K562 (cell line): ENCODE results near the gene MEX3C. TPM values are rescaled to one million over a fixed set of nuclear protein-coding genes. Genes with fewer than 3 reads are reported as not detected.

Experiments
- ATAC-seq: fragments of 200-7000 bp; cut with Tn5 transposase; 3 replicates; pipeline ENCODE4 v1.9.1; 2020; ENCODE audit warnings: moderate library complexity
- BruUV-seq: library from RNA; stranded (reverse); fragments of 400-500 nt; replicated peaks from 2 replicates; lab custom pipeline; 2021; lab: Mats Ljungman, UMichigan
- CTCF ChIA-PET: fragments of 300-600 bp; formaldehyde crosslinking; extraction: SDS; loops from one replicate; lab custom pipeline; 2021; ENCODE audit warnings: low intra/inter-chr PET ratio; lab: Yijun Ruan, JAX
- POLR2A ChIA-PET: fragments of 300-600, 350-650 bp; sonication (Branson Sonifier 250); formaldehyde crosslinking; extraction: SDS; loops from one replicate; lab custom pipeline; 2021; ENCODE audit warnings: antibody characterized with exemption, inconsistent platforms; lab: Yijun Ruan, JAX
- DNase-seq, 4 experiments: peaks; one replicate each; pipeline versions ENCODE4 v3.0.0 to v3.0.0-alpha.2; 2011 to 2018; ENCODE audit warnings: low spot score in 3 of 4, mixed read lengths in 3 of 4; ENCODE audit errors: extremely low read depth in 1 of 4
- FAIRE-seq: peaks from 2 replicates; lab custom pipeline; 2011; peaks lifted over from hg19 to GRCh38; lab: Jason Lieb, UNC
- H2AFZ ChIP-seq: 2 replicates; pipeline ENCODE4 v1.6.0; 2011; ENCODE audit warnings: low read depth, low read length, control low read depth, inconsistent platforms
- H3K27ac ChIP-seq: fragments of 200-600 bp; 3 replicates; pipeline ENCODE4 v1.8.0; 2011; ENCODE audit warnings: low read depth, mild to moderate bottlenecking, control low read depth, inconsistent platforms, low read length, moderate library complexity, mixed read lengths; ENCODE audit errors: extremely low read depth
- H3K27me3 ChIP-seq, 2 experiments: fragments of 300-600 bp in 1 of 2; 2 replicates in 1 of 2; 3 replicates in 1 of 2; pipeline versions ENCODE4 v1.6.0 to v1.8.0; 2011; ENCODE audit warnings: inconsistent platforms in 2 of 2, low read length in 2 of 2, mild to moderate bottlenecking in 1 of 2, mixed read lengths in 1 of 2, moderate library complexity in 1 of 2; ENCODE audit not compliant: control insufficient read depth in 2 of 2, insufficient read depth in 2 of 2
- H3K36me3 ChIP-seq: fragments of 300-600 bp; 3 replicates; pipeline ENCODE4 v1.8.0; 2011; ENCODE audit warnings: mild to moderate bottlenecking, low read length, inconsistent platforms; ENCODE audit not compliant: control insufficient read depth, insufficient read depth
- H3K4me1 ChIP-seq, 2 experiments: fragments of 200-600 bp in 1 of 2; replicated peaks in 1 of 2; 2 replicates in 1 of 2; 3 replicates in 1 of 2; pipeline versions ENCODE4 v1.5.1 to v1.8.0; 2011; ENCODE audit warnings: inconsistent platforms in 2 of 2, low read length in 2 of 2, mild to moderate bottlenecking in 1 of 2, mixed read lengths in 1 of 2, moderate library complexity in 1 of 2; ENCODE audit not compliant: control insufficient read depth in 2 of 2, insufficient read depth in 2 of 2
- H3K4me2 ChIP-seq: 2 replicates; pipeline ENCODE4 v1.6.1; 2011; ENCODE audit warnings: low read length, control low read depth, inconsistent platforms, mixed read lengths; ENCODE audit not compliant: insufficient read depth
- H3K4me3 ChIP-seq: fragments of 200-600 bp; sonication (generic), shearing (Covaris generic); 2 replicates; pipeline ENCODE4 v1.5.1; 2016; ENCODE audit warnings: control low read depth, inconsistent platforms
- H3K79me2 ChIP-seq: fragments of 200-600 bp; 3 replicates; pipeline ENCODE4 v1.8.0; 2011; ENCODE audit warnings: low read length, inconsistent platforms; ENCODE audit not compliant: control insufficient read depth, insufficient read depth
- H3K9ac ChIP-seq, 2 experiments: 2 replicates each; pipeline versions ENCODE4 v1.6.0 to v1.6.1; 2011; ENCODE audit warnings: low read depth in 2 of 2, low read length in 2 of 2, control low read depth in 1 of 2, inconsistent platforms in 1 of 2, mild to moderate bottlenecking in 1 of 2, mixed read lengths in 1 of 2; ENCODE audit not compliant: insufficient read depth in 1 of 2
- H3K9me1 ChIP-seq: one replicate; pipeline ENCODE4 v1.6.0; 2011; ENCODE audit warnings: inconsistent platforms, mild to moderate bottlenecking, low read length, moderate library complexity; ENCODE audit not compliant: control insufficient read depth, insufficient read depth
- H3K9me3 ChIP-seq: replicated peaks from 2 replicates; pipeline ENCODE4 v1.5.1; 2011; ENCODE audit warnings: low read depth, low read length, inconsistent platforms; ENCODE audit not compliant: control insufficient read depth, insufficient read depth
- H4K20me1 ChIP-seq: replicated peaks from 2 replicates; pipeline ENCODE4 v1.6.1; 2011; ENCODE audit warnings: low read length, inconsistent platforms, mixed read lengths; ENCODE audit not compliant: control insufficient read depth, insufficient read depth
- ARNT ChIP-seq, 2 experiments: fragments of 450-650 bp; IDR thresholded peaks; 2 replicates each; pipeline ENCODE4 v1.6.1; 2016; ENCODE audit warnings: mild to moderate bottlenecking in 1 of 2
- BACH1 ChIP-seq: fragments of 200-800 bp; sonication (Bioruptor generic); IDR thresholded peaks from 2 replicates; pipeline ENCODE4 v1.6.1; 2016; ENCODE audit warnings: missing genetic modification characterization, missing compliant biosample characterization
- CBFA2T3 ChIP-seq: fragments of 450-650 bp; IDR thresholded peaks from 2 replicates; pipeline ENCODE4 v1.6.1; 2017
- CREM ChIP-seq: IDR thresholded peaks from 2 replicates; pipeline ENCODE4 v1.6.1; 2014; ENCODE audit warnings: antibody characterized with exemption, low read depth
- HDAC2 ChIP-seq: fragments of 450-650 bp; IDR thresholded peaks from 2 replicates; pipeline ENCODE4 v1.6.1; 2016; ENCODE audit warnings: mild to moderate bottlenecking
- MEIS2 ChIP-seq: fragments of 450-650 bp; IDR thresholded peaks from 2 replicates; pipeline ENCODE4 v1.6.1; 2014; ENCODE audit warnings: mild to moderate bottlenecking; ENCODE audit not compliant: partially characterized antibody
- NR2C2 ChIP-seq, 2 experiments: fragments of 200-800 bp in 1 of 2; sonication (Bioruptor generic) in 1 of 2; sonication (generic) in 1 of 2; formaldehyde crosslinking in 1 of 2; IDR thresholded peaks; 2 replicates each; pipeline versions ENCODE4 v1.6.1 to v1.8.0; 2016 to 2022; ENCODE audit warnings: mild to moderate bottlenecking in 1 of 2, missing compliant biosample characterization in 1 of 2, missing genetic modification characterization in 1 of 2, missing genetic modification reagents in 1 of 2
- RBM15 ChIP-seq: fragments of 200-400 bp; formaldehyde crosslinking; IDR thresholded peaks from 2 replicates; pipeline ENCODE4 v1.6.1; 2018; ENCODE audit warnings: mild to moderate bottlenecking, low read length, moderate library complexity; ENCODE audit not compliant: insufficient read depth
- SAP30 ChIP-seq: fragments of 200-600 bp; sonication (generic); IDR thresholded peaks from 2 replicates; pipeline ENCODE4 v1.6.1; 2012; ENCODE audit warnings: borderline replicate concordance, low read depth, mild to moderate bottlenecking, moderate library complexity, low read length, control low read depth, inconsistent platforms; ENCODE audit not compliant: insufficient read depth, poor library complexity, severe bottlenecking
- SIN3A ChIP-seq, 2 experiments: fragments of 150-350 bp in 1 of 2; IDR thresholded peaks; 2 replicates each; pipeline ENCODE4 v1.6.1; 2011 to 2016; ENCODE audit warnings: borderline replicate concordance in 2 of 2, low read depth in 2 of 2, low read length in 2 of 2, mild to moderate bottlenecking in 2 of 2, moderate library complexity in 2 of 2; ENCODE audit not compliant: control insufficient read depth in 1 of 2
- SNRNP70 ChIP-seq: fragments of 200-400 bp; formaldehyde crosslinking; optimal IDR thresholded peaks from 2 replicates; pipeline ENCODE3; 2017; ENCODE audit warnings: low read depth, low read length
- SP2 ChIP-seq: IDR thresholded peaks from 2 replicates; pipeline ENCODE4 v1.6.1; 2011; ENCODE audit warnings: mild to moderate bottlenecking, low read depth, low read length, moderate library complexity; ENCODE audit not compliant: poor library complexity, severe bottlenecking; ENCODE audit errors: extremely low read depth
- SREBF1 ChIP-seq: fragments of 150-350 bp; IDR thresholded peaks from 2 replicates; pipeline ENCODE4 v1.6.1; 2014; ENCODE audit warnings: antibody characterized with exemption, low read depth, low read length, borderline replicate concordance
- TBL1XR1 ChIP-seq, 2 experiments: IDR thresholded peaks; 2 replicates each; pipeline ENCODE4 v1.6.1; 2012; ENCODE audit warnings: improper control_type of control experiment in 2 of 2, low read length in 2 of 2, mild to moderate bottlenecking in 1 of 2
- VEZF1 ChIP-seq: fragments of 200-800 bp; sonication (Bioruptor generic); IDR thresholded peaks from 2 replicates; pipeline ENCODE4 v1.6.1; 2017; ENCODE audit warnings: missing genetic modification characterization, missing compliant biosample characterization
- ZBTB9 ChIP-seq: fragments of 450-650 bp; formaldehyde crosslinking; IDR thresholded peaks from 2 replicates; pipeline ENCODE4 v1.4.0; 2020; ENCODE audit warnings: mild to moderate bottlenecking, moderate library complexity
- ZNF707 ChIP-seq: fragments of 250-450 bp; sonication (Bioruptor Pico); conservative IDR thresholded peaks from 2 replicates; pipeline ENCODE4 v1.8.0; 2022; ENCODE audit warnings: inconsistent platforms, mild to moderate bottlenecking, moderate library complexity
- ZNF766 ChIP-seq: fragments of 200-800 bp; sonication (Bioruptor generic); conservative IDR thresholded peaks from 2 replicates; pipeline ENCODE4 v1.6.1; 2016; ENCODE audit warnings: missing genetic modification characterization, missing compliant biosample characterization
- WGBS: fragments of 100-300 bp; shearing (Covaris generic); methylation state at CpG from one replicate; pipeline ENCODE4 v1.1.6; 2016; ENCODE audit warnings: low coverage, mixed read lengths; ENCODE audit not compliant: insufficient coverage; ENCODE audit errors: missing lambda C conversion rate; 5-methylcytosine and 5-hydroxymethylcytosine counted together
- in situ Hi-C: fragments of 300-500 bp; cut with MboI; formaldehyde crosslinking; loops from 4 replicates; pipeline ENCODE4 v1.15.0; 2018; ENCODE audit warnings: inconsistent platforms, mixed read lengths
- intact Hi-C: fragments of 100-400 bp; cut with micrococcal nuclease; formaldehyde crosslinking; loops from 2 replicates; pipeline ENCODE4 v1.14.2; 2022
- polyA plus RNA-seq, 8 experiments: library from polyadenylated mRNA; depleted of rRNA in 4 of 8; stranded (reverse) in 5 of 8; unstranded in 3 of 8; fragments of >200 nt; fragmentation: Nextera tagmentation in 2 of 8; fragmentation: Illumina TruSeq in 1 of 8; extraction: Ambion mirVana in 2 of 8; extraction: Trizol in 1 of 8; gene quantifications; 2 replicates each; pipeline versions ENCODE4 v1.2.1 to v1.2.3, GENCODE V29; 2011 to 2014; ENCODE audit warnings: inconsistent platforms in 1 of 8, missing spikeins in 1 of 8
- total RNA-seq, 7 experiments: library from RNA; depleted of rRNA in 6 of 7; stranded (reverse); fragments of >200 nt in 6 of 7; fragmentation: Illumina TruSeq in 2 of 7; extraction: Trizol in 2 of 7; gene quantifications; 2 replicates each; pipeline versions ENCODE4 v1.2.1 to v1.2.3, GENCODE V29; 2011 to 2021; ENCODE audit warnings: low replicate concordance in 1 of 7

Gene MEX3C
- total and polyA plus RNA-seq, 9 of the 15 experiments (the other 6 are each of a cell fraction or from before 2014, with no cell fraction given), result 2.4 to 14.2 (median 10.6) TPM

DNA sequence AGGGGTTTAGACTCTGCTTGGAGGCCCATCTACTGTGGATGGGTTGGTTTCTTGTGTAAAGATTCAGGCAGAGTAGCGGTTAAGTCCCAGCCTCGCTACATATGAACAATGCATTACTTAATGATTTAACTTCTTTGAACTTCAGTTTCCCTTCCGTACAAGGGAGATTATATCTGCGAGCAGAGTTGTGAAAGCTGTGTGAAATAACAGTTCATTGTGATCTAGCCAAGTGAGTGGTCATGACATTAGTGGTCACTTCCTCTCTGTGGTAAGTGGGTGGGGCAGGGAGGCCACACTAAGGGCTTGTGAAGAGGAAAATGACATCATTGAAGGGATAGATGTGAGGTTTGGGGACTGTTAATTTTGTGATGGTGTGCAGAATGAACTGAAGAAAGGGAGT, 14.1 kb upstream of the MEX3C start:
- no peaks in the 10 kb centered on the region for H3K9me3 ChIP-seq
- no TSS peak for BruUV-seq
- ATAC-seq (peak; percentile 95), DNase-seq (peak in 2 of 4 experiments; percentile 21 to 54), FAIRE-seq (peak; percentile 71)
- 11% methylated on average over 4 of the region's 4 CpGs for WGBS
- ChIA-PET CTCF (no interaction called here), POLR2A (interaction anchor here (1.0 kb wide), 1 partner anchor 14 kb away, joined by 3 read pairs; the partner anchor contains the start of gene MEX3C)
- no peaks in the 10 kb centered on the region for H4K20me1 ChIP-seq
- peaks cover 0 to 11% of the 10 kb centered on the region in 2 experiments; a peak in 3 of 5 replicates for H3K4me1 ChIP-seq
- peak overlapping the region; percentile 87 for H2AFZ ChIP-seq
- H3K9me1 ChIP-seq, result no peaks in the 10 kb centered on the region
- in situ Hi-C loops, result no loop called here
- H3K36me3 ChIP-seq, result no peaks in the 10 kb centered on the region
- H3K27ac ChIP-seq, result peak overlapping the region; percentile 74; the same call in 2 of the 3 replicates
- H3K27me3 ChIP-seq, result no peaks in the 10 kb centered on the region
- intact Hi-C loops, result no loop called here
- H3K4me3 ChIP-seq, result no peak overlapping the region
- H3K9ac ChIP-seq, result no peak overlapping the region
- peak overlapping the region; percentile 37; the same call in 1 of the 2 replicates for H3K4me2 ChIP-seq
- no peaks in the 10 kb centered on the region for H3K79me2 ChIP-seq
- TF ChIP-seq SP2 (no peak), ZNF766 (CRISPR knock-in tag) (peak; percentile 84), VEZF1 (peak; percentile 47; the same call in 1 of the 2 replicates), MEIS2 (peak; percentile 32), ZNF707 (no peak), BACH1 (tag) (0 out of 2 replicates have a peak, but pooled peaks have one; percentile 32), RBM15 (no peak), NR2C2 (CRISPR knock-in tag; IDR thresholded peaks at IDR 0.05) (no peak), NR2C2 (tag; IDR thresholded peaks at IDR 0.05) (peak; percentile 57; the same call in 1 of the 2 replicates), ZBTB9 (peak; percentile 78; the same call in 1 of the 2 replicates), SREBF1 (no peak), SNRNP70 (no peak), CREM (peak; percentile 88), ARNT (IDR thresholded peaks at IDR 0.05) (no peak), SIN3A (IDR thresholded peaks at IDR 0.05; ENCODE audit: borderline replicate concordance in 2 of 2, control insufficient read depth in 1 of 2, low read depth in 2 of 2, low read length in 2 of 2) (no peak), TBL1XR1 (IDR thresholded peaks at IDR 0.05; ENCODE audit: low read length in 2 of 2) (0 out of 4 replicates have a peak, but pooled peaks of 1 of the 2 experiments have one; percentile 10), HDAC2 (no peak), SAP30 (no peak), CBFA2T3 (no peak)
